Stimulated activated CD4-positive, alpha-beta T cell treated with anti-CD3 and anti-CD28 coated beads, Interleukin-12 subunit alpha, Interleukin-12 subunit beta, amount 100 ng/mL, for 24 hours (primary cell): Measurements from ENCODE around the gene TMIGD2.
A peak's percentile ranks its signal among the peaks of the same experiment; 100 is the strongest.
"Not testable (repeated sequence)": the region's sequence is repeated elsewhere in the genome, so short reads cannot be mapped to it uniquely, and the experiment has no call there.

Source experiments
- DNase-seq, 2 experiments: peaks; one replicate each; pipeline ENCODE4 v3.0.0-alpha.2; 2020; ENCODE audit warnings: low read depth in 2 of 2

Gene TMIGD2

GRCh38 chr19:4297901-4298809 lies 4.0 kb downstream of the TMIGD2 start:
- DNase-seq = peak in 1 of 2 experiments; percentile 20

- DNase-seq = no peak
Measured at GRCh38 chr19:4295972-4296771, 6.0 kb downstream of the TMIGD2 start.

GRCh38 chr19:4294389-4294788 lies 7.8 kb downstream of the TMIGD2 start:
- DNase-seq = no peak

GRCh38 chr19:4292515-4292914 lies 9.7 kb downstream of the TMIGD2 start:
- no peak for DNase-seq

GRCh38 chr19:4291184-4291732 lies 10.9 kb downstream of the TMIGD2 start:
- no peak for DNase-seq

GRCh38 chr19:4288091-4288777 lies 14.0 kb downstream of the TMIGD2 start:
- no peak for DNase-seq

GRCh38 chr19:4286141-4286540 lies 16.0 kb downstream of the TMIGD2 start:
- not testable (repeated sequence) for DNase-seq

- no peak for DNase-seq
Measured at GRCh38 chr19:4284974-4285373, 17.2 kb downstream of the TMIGD2 start.

GRCh38 chr19:4284176-4284958 lies 17.8 kb downstream of the TMIGD2 start:
- DNase-seq = no peak

- no peak for DNase-seq
Measured at GRCh38 chr19:4279530-4280422, 22.4 kb downstream of the TMIGD2 start.

- DNase-seq = no peak
Measured at GRCh38 chr19:4279267-4279529, 23.0 kb downstream of the TMIGD2 start.

GRCh38 chr19:4278419-4279266 lies 23.5 kb downstream of the TMIGD2 start, which contains the start of gene SHD:
SHD (plus strand) TSS chr19:4279266; CDS start chr19:4280064, 798 bp downstream.
- no peak for DNase-seq

- DNase-seq = no peak
Measured at GRCh38 chr19:4278010-4278409, 24.2 kb downstream of the TMIGD2 start.

- no peak for DNase-seq
Measured at GRCh38 chr19:4277191-4277696, 24.9 kb downstream of the TMIGD2 start.

GRCh38 chr19:4274321-4274686 lies 27.9 kb downstream of the TMIGD2 start:
- DNase-seq = not testable (repeated sequence)

GRCh38 chr19:4272894-4273293 lies 29.3 kb downstream of the TMIGD2 start:
- no peak for DNase-seq

GRCh38 chr19:4268816-4269430 lies 33.3 kb downstream of the TMIGD2 start:
- no peak for DNase-seq
